DMS53 treated with DMSO at 0.1 percent for 48 hours (cell line): ENCODE data around the gene MPRIP.
"Not testable (repeated sequence)": the region's sequence is repeated elsewhere in the genome, so short reads cannot be mapped to it uniquely, and the experiment has no call there.

ENCODE experiments used
- DNase-seq: peaks from one replicate; lab custom pipeline; 2025; ENCODE audit not compliant: unreplicated experiment; lab: John Stamatoyannopoulos, UW

The MPRIP gene

GRCh38 chr17:17142556-17142955 is 100.3 kb downstream of the MPRIP start:
- DNase-seq, result no peak

- no peak for DNase-seq
Measured at GRCh38 chr17:17143501-17143900, 101.2 kb downstream of the MPRIP start.

DNA sequence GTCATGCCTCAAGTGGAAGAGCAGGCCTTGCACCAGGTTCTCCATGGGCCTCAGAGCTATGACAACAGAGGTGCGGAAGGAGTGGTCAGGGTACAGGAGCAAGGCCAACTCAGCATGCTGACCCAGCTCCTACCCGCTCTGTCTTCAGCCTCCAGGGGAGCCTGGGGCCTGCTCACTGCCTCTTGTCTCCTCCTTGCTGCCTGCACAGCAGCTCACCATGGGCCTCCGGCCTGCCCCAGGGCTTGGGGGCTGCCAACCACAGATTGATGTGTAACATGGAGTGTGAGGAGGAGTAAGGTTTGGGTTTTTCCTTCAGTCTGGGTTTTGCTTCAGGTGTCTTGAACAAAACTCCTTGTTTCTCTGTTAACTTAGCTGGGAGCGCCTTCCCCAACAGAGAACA is 101.8 kb downstream of the MPRIP start:
- no peak for DNase-seq

- DNase-seq, result no peak
Measured at GRCh38 chr17:17144916-17145665, 102.8 kb downstream of the MPRIP start.

GRCh38 chr17:17146786-17147406 is 104.6 kb downstream of the MPRIP start:
- DNase-seq, result no peak

GRCh38 chr17:17147821-17148220 is 105.6 kb downstream of the MPRIP start:
- DNase-seq, result no peak

- DNase-seq, result no peak
Measured at GRCh38 chr17:17149520-17150447, 107.5 kb downstream of the MPRIP start.

DNA sequence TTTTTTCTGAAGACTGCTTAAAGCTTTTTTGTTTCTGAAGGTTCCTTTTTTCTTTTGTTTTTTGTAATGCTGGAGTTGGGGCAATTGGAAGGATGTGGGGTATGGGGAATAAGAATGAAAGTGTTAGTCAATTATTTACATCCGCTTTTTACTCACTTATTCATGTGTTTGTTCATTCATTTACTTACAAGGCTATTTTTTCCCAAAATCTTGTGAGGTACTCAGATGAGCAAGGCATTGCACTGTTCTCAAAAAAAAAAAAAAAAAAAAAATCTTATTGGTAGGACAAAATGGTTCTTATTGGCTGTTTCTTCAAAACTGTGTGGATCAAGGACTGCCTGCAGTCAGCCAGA is 108.2 kb downstream of the MPRIP start:
- DNase-seq, result no peak

DNA sequence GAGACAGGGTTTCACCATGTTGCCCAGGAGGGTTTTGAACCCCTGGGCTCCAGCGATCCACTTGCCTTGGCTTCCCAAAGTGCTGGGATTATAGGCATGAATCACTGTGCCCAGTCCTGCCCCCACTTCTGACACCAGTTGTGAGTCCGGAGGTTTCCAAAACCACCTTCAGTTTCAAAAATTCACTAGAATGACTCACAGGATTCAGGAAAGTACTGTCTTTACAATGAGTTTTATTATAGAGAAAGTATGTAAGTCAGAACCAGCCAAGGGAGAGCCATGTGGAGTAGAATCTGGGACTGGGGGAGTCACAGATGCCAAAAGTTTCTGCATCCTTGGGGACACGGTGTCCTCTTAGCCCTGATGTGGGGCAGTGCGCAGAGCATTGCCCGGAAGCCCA is 108.8 kb downstream of the MPRIP start:
- no peak for DNase-seq

GRCh38 chr17:17151541-17151940 is 109.3 kb downstream of the MPRIP start:
- DNase-seq, result no peak

DNA sequence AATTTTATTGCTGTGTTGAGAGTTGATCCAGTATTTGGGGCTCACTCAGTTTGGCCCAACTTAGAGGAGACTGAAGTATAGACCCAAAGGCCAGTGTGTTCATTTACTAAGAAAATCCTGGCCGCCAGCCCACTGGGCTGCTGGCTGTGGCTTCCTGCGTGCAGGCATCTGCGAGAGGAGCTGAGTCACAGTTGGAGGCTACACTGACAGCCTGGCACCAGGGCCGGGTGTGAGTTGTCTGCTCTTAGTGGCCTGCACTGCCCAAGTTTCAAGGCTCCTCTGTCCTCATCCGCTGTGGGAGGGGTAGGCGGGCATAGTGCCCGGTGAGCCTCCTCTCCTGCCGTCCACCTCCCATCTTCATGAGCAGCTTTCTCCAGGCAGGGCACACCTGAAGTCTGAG is 109.7 kb downstream of the MPRIP start:
- DNase-seq, result no peak

- no peak for DNase-seq
Measured at GRCh38 chr17:17152385-17152784, 110.1 kb downstream of the MPRIP start.

DNA sequence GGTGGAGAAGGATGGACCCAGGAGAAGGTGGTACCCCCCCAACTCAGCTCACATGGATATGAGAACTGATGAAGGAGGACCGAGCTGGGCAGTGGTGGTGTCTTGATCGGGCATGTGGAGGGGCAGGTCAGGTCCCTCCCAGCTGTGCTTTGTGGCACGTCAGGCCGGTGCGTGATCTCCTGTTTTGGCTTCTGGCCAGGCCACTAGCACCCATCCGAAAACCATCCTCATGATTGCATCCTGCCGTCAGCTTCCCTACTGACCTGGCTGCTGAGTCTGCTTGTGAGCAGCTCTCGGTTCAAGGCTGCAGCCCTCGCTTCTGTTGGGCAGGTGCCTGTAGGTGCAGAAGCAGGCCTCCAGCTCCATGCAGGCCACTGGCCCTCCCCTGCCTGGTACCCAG is 110.8 kb downstream of the MPRIP start:
- DNase-seq, result no peak

- DNase-seq, result no peak
Measured at GRCh38 chr17:17153709-17154108, 111.5 kb downstream of the MPRIP start.

DNA sequence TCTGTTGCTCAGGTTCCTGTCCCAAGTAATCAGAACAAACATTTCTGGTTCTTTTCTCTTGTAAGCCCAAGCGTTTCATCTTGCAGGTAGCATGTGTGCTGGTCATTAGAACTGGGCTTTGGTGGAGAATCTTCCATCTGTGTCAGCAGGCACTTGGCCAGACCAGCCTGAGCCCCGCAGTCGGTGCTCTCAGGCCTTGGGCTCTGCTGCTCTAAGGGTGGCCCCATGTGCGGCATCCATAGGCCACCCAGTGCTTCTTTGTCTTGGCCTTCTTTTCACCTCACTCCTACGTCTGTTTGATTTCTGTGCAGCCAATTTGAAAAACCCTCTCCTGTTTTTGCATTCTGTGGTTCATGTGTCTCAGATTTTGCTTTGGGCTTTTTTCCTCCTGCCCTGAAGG is 112.3 kb downstream of the MPRIP start:
- DNase-seq, result no peak

- no peak for DNase-seq
Measured at GRCh38 chr17:17154981-17155380, 112.7 kb downstream of the MPRIP start.

GRCh38 chr17:17155568-17155967 is 113.3 kb downstream of the MPRIP start:
- DNase-seq, result no peak

DNA sequence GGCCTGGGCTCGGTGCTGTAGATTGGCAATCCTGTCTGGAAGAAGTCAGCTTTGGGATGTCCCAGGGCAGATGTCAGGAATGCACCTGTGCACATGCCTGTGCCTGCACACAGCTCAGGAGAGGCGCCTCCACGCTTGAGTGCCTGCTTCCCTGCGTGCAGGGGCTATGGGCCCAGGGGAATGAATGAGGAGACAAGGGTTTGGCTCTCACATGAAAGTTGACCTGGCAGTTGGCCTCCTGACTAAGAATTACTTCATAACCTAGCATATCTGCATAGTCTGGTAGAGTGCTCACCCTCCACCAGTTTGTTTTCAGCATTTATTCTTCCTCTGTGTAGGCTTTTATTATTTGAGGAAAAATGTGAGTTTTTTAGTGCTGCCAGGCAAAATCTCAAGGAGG is 113.8 kb downstream of the MPRIP start:
- DNase-seq, result no peak

DNA sequence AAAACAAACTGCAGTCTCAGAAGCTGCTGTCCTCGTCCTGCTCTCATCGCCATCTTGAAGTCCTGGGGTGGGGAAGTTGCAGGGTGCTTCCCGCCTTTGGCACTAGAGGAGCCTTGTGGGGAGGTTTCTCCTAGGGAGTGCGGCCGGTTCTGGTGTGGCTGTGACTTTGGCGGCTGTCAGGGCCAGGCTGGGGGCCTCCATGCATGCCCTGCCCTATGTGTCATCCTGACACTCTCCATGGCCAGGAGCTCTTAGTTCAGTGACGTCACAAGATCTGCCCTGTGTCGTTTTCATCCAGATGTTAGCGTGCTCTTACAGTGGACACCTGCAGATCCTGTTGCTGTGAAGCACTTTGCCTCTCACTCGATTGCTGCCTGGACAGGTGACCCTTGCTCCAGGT is 114.3 kb downstream of the MPRIP start:
- DNase-seq, result no peak

- DNase-seq, result no peak
Measured at GRCh38 chr17:17157041-17157440, 114.8 kb downstream of the MPRIP start.

DNA sequence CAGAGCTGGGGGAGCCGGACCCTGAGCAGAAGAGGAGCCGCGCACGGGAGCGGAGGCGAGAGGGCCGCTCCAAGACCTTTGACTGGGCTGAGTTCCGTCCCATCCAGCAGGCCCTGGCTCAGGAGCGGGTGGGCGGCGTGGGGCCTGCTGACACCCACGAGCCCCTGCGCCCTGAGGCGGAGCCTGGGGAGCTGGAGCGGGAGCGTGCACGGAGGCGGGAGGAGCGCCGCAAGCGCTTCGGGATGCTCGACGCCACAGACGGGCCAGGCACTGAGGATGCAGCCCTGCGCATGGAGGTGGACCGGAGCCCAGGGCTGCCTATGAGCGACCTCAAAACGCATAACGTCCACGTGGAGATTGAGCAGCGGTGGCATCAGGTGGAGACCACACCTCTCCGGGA is 116.2 kb downstream of the MPRIP start:
- DNase-seq, result not testable (repeated sequence)

- no peak for DNase-seq
Measured at GRCh38 chr17:17159571-17159970, 117.3 kb downstream of the MPRIP start.
